Muscle of leg (tissue), 11 donors: ENCODE measurements around the gene TMC8. TPM values are rescaled to one million over a fixed set of nuclear protein-coding genes. Genes with fewer than 3 reads are reported as not detected.
A peak's percentile ranks its signal among the peaks of the same experiment; 100 is the strongest.

ENCODE experiments used
- DNase-seq: peaks from one replicate; pipeline ENCODE4 v3.0.0; 2013
- H3K27ac ChIP-seq: one replicate; pipeline ENCODE4 v1.5.1; 2013; ENCODE audit warnings: mild to moderate bottlenecking, low read length, control low read depth
- H3K27me3 ChIP-seq: one replicate; pipeline ENCODE4 v1.6.1; 2013; ENCODE audit warnings: low read length; ENCODE audit not compliant: control insufficient read depth, insufficient read depth
- H3K36me3 ChIP-seq: one replicate; pipeline ENCODE4 v1.6.1; 2013; ENCODE audit warnings: low read length; ENCODE audit not compliant: control insufficient read depth, insufficient read depth
- H3K4me1 ChIP-seq: one replicate; pipeline ENCODE4 v1.6.1; 2013; ENCODE audit warnings: low read length; ENCODE audit not compliant: control insufficient read depth, insufficient read depth
- H3K4me3 ChIP-seq: one replicate; pipeline ENCODE4 v1.5.1; 2013; ENCODE audit warnings: low read length, control low read depth
- H3K9me3 ChIP-seq: replicated peaks from 2 replicates; pipeline ENCODE4 v1.6.1; 2013; ENCODE audit warnings: low read depth, low read length; ENCODE audit not compliant: control insufficient read depth
- WGBS: methylation state at CpG from one replicate; pipeline ENCODE4 v1.1.5; 2013; ENCODE audit warnings: missing lambda C conversion rate; ENCODE audit not compliant: insufficient coverage; 5-methylcytosine and 5-hydroxymethylcytosine counted together
- polyA plus RNA-seq, 8 donors: library from polyadenylated mRNA; unstranded; fragments of 120-200 nt; gene quantifications; one replicate each; pipeline versions ENCODE4 v1.2.1 to v1.2.3, GENCODE V29; 2013; ENCODE audit warnings: inconsistent platforms in 1 of 8, low replicate concordance in 1 of 8; ENCODE audit not compliant: insufficient read length in 8 of 8, insufficient read depth in 1 of 8
- total RNA-seq: library from RNA; stranded (reverse); fragments of 120-200 nt; gene quantifications from one replicate; pipeline ENCODE4 v1.2.4, GENCODE V29; 2013

The TMC8 gene
- total and polyA plus RNA-seq, 9 donors = 1.2 to 3.8 (median 2.6) TPM

GRCh38 chr17:78128551-78129350 lies 1.8 kb upstream of the TMC8 start, which contains the start of gene TMC6:
TSS of gene TMC6 (minus strand) at chr17:78128755. CDS start at chr17:78126832, 1,923 bp downstream.
- no peaks in the 10 kb centered on the region for H3K9me3 ChIP-seq
- peak within 1 kb of the TSS; percentile 78 for H3K27ac ChIP-seq
- peaks cover 19% of the 10 kb centered on the region for H3K36me3 ChIP-seq
- 3% methylated on average over 30 of the region's 54 CpGs for WGBS
- peaks cover 86% of the 10 kb centered on the region for H3K4me1 ChIP-seq
- peak; percentile 61 for DNase-seq
- H3K27me3 ChIP-seq = peaks cover 44% of the 10 kb centered on the region
- peak within 1 kb of the TSS; percentile 68 for H3K4me3 ChIP-seq

- Histone ChIP-seq H3K27me3 (peaks cover 49% of the 10 kb centered on the region), H3K4me1 (peaks cover 84% of the 10 kb centered on the region), H3K36me3 (peaks cover 14% of the 10 kb centered on the region), H3K4me3 (no peak overlapping the region), H3K9me3 (no peaks in the 10 kb centered on the region), H3K27ac (peak overlapping the region; percentile 42)
- 86% methylated on average over 3 of the region's 4 CpGs for WGBS
- DNase-seq = no peak
These were observed 1.1 kb upstream of the TMC8 start for GRCh38 chr17:78129351-78130089.

GRCh38 chr17:78130090-78130436 lies 508 bp upstream of the TMC8 start:
- Histone ChIP-seq H3K36me3 (peaks cover 9% of the 10 kb centered on the region), H3K9me3 (no peaks in the 10 kb centered on the region), H3K4me3 (no peak overlapping the region), H3K27ac (peak overlapping the region; percentile 42), H3K27me3 (peaks cover 52% of the 10 kb centered on the region), H3K4me1 (peaks cover 79% of the 10 kb centered on the region)
- no peak for DNase-seq
- 57% methylated on average over 2 of the region's 5 CpGs for WGBS

GRCh38 chr17:78131172-78132083 lies 857 bp downstream of the TMC8 start:
- Histone ChIP-seq H3K27ac (no peak overlapping the region), H3K27me3 (peaks cover 52% of the 10 kb centered on the region), H3K36me3 (no peaks in the 10 kb centered on the region), H3K4me1 (peaks cover 65% of the 10 kb centered on the region), H3K9me3 (no peaks in the 10 kb centered on the region), H3K4me3 (peak overlapping the region; percentile 14)
- WGBS = 11% methylated on average over 62 of the region's 74 CpGs
- DNase-seq = no peak

- Histone ChIP-seq H3K27me3 (peaks cover 52% of the 10 kb centered on the region), H3K4me1 (peaks cover 58% of the 10 kb centered on the region), H3K36me3 (no peaks in the 10 kb centered on the region), H3K27ac (no peak overlapping the region), H3K9me3 (no peaks in the 10 kb centered on the region), H3K4me3 (peak overlapping the region; percentile 5)
- no peak for DNase-seq
- 12% methylated on average over 25 of the region's 38 CpGs for WGBS
These were observed 1.6 kb downstream of the TMC8 start for GRCh38 chr17:78132084-78132676.

- no peaks in the 10 kb centered on the region for H3K36me3 ChIP-seq
- peaks cover 52% of the 10 kb centered on the region for H3K4me1 ChIP-seq
- WGBS = 95% methylated on average over 6 of the region's 9 CpGs
- peaks cover 51% of the 10 kb centered on the region for H3K27me3 ChIP-seq
- no peaks in the 10 kb centered on the region for H3K9me3 ChIP-seq
- no peak for DNase-seq
- no peak overlapping the region for H3K27ac ChIP-seq
- H3K4me3 ChIP-seq = no peak overlapping the region
These were observed 2.2 kb downstream of the TMC8 start for GRCh38 chr17:78132767-78133178.

GRCh38 chr17:78133179-78133951 lies 2.8 kb downstream of the TMC8 start:
- Histone ChIP-seq H3K27me3 (peaks cover 50% of the 10 kb centered on the region), H3K27ac (no peak overlapping the region), H3K9me3 (no peaks in the 10 kb centered on the region), H3K36me3 (no peaks in the 10 kb centered on the region), H3K4me1 (peaks cover 47% of the 10 kb centered on the region), H3K4me3 (no peak overlapping the region)
- no peak for DNase-seq
- 77% methylated on average over 25 of the region's 30 CpGs for WGBS

- Histone ChIP-seq H3K9me3 (no peaks in the 10 kb centered on the region), H3K36me3 (no peaks in the 10 kb centered on the region), H3K27me3 (peaks cover 44% of the 10 kb centered on the region), H3K27ac (no peak overlapping the region), H3K4me1 (peaks cover 39% of the 10 kb centered on the region), H3K4me3 (no peak overlapping the region)
- 48% methylated on average over 32 of the region's 39 CpGs for WGBS
- DNase-seq = peak; percentile 30
These were observed 3.7 kb downstream of the TMC8 start for GRCh38 chr17:78133971-78134898.
